Keratinocyte (primary cell): ENCODE data around the gene TSHZ1. TPM values are rescaled to one million over a fixed set of nuclear protein-coding genes. Genes with fewer than 3 reads are reported as not detected.

Source experiments
- DNase-seq: peaks from one replicate; pipeline ENCODE4 v3.0.0-alpha.2; 2011; ENCODE audit warnings: low read depth, missing footprints, low spot score
- FAIRE-seq: peaks from 2 replicates; lab custom pipeline; 2011; peaks lifted over from hg19 to GRCh38; lab: Jason Lieb, UNC
- H2AFZ ChIP-seq: 2 replicates; pipeline ENCODE4 v1.6.0; 2012; ENCODE audit warnings: low read length, control low read depth, inconsistent platforms; ENCODE audit not compliant: control insufficient read depth
- H3K27ac ChIP-seq: 2 replicates; pipeline ENCODE4 v1.5.1; 2011; ENCODE audit warnings: low read length; ENCODE audit not compliant: control insufficient read depth, insufficient read depth
- H3K27me3 ChIP-seq: 3 replicates; pipeline ENCODE4 v1.6.0; 2011; ENCODE audit warnings: low read length; ENCODE audit not compliant: control insufficient read depth, insufficient read depth; ENCODE audit errors: extremely low read depth
- H3K36me3 ChIP-seq, 2 experiments: 2 replicates in 1 of 2; 3 replicates in 1 of 2; pipeline ENCODE4 v1.5.1; 2011; ENCODE audit warnings: low read length in 2 of 2, mild to moderate bottlenecking in 1 of 2; ENCODE audit not compliant: control insufficient read depth in 2 of 2, insufficient read depth in 2 of 2; ENCODE audit errors: extremely low read depth in 1 of 2
- H3K4me1 ChIP-seq: 3 replicates; pipeline ENCODE4 v1.5.1; 2011; ENCODE audit warnings: low read length; ENCODE audit not compliant: control insufficient read depth, insufficient read depth; ENCODE audit errors: extremely low read depth
- H3K4me2 ChIP-seq: 3 replicates; pipeline ENCODE4 v1.6.0; 2011; ENCODE audit warnings: low read depth, low read length; ENCODE audit not compliant: control insufficient read depth, insufficient read depth; ENCODE audit errors: extremely low read depth
- H3K4me3 ChIP-seq, 3 experiments: fragments of 200-600 bp in 1 of 3; sonication (generic) in 1 of 3; 2 replicates in 2 of 3; 3 replicates in 1 of 3; pipeline ENCODE4 v1.5.1; 2011 to 2016; ENCODE audit warnings: low read length in 3 of 3, mild to moderate bottlenecking in 3 of 3, control low read depth in 2 of 3, inconsistent platforms in 1 of 3, low read depth in 1 of 3, mixed read lengths in 1 of 3, mixed run types in 1 of 3, moderate library complexity in 1 of 3; ENCODE audit not compliant: control insufficient read depth in 2 of 3, insufficient read depth in 2 of 3; ENCODE audit errors: extremely low read depth in 1 of 3
- H3K79me2 ChIP-seq: 2 replicates; pipeline ENCODE4 v1.6.0; 2012; ENCODE audit warnings: low read length; ENCODE audit not compliant: control insufficient read depth, insufficient read depth
- H3K9ac ChIP-seq: 3 replicates; pipeline ENCODE4 v1.6.0; 2011; ENCODE audit warnings: low read length; ENCODE audit not compliant: control insufficient read depth, insufficient read depth; ENCODE audit errors: extremely low read depth
- H3K9me1 ChIP-seq: 3 replicates; pipeline ENCODE4 v1.6.0; 2011; ENCODE audit warnings: low read length; ENCODE audit not compliant: control insufficient read depth, insufficient read depth; ENCODE audit errors: extremely low read depth
- H3K9me3 ChIP-seq: 2 replicates; pipeline ENCODE4 v1.5.1; 2012; ENCODE audit warnings: low read depth, low read length; ENCODE audit not compliant: control insufficient read depth
- H4K20me1 ChIP-seq: 3 replicates; pipeline ENCODE4 v1.6.0; 2011; ENCODE audit warnings: low read length; ENCODE audit not compliant: control insufficient read depth, insufficient read depth; ENCODE audit errors: extremely low read depth
- CTCF ChIP-seq, 3 experiments: IDR thresholded peaks in 1 of 3; conservative IDR thresholded peaks in 1 of 3; optimal IDR thresholded peaks in 1 of 3; 2 replicates in 2 of 3; 3 replicates in 1 of 3; pipeline versions ENCODE3 to v1.5.1; 2011; ENCODE audit warnings: low read length in 3 of 3, mild to moderate bottlenecking in 3 of 3, moderate library complexity in 2 of 3, control low read depth in 1 of 3, inconsistent platforms in 1 of 3; ENCODE audit not compliant: insufficient read depth in 2 of 3; ENCODE audit errors: extremely low read depth in 1 of 3
- EZH2 ChIP-seq: IDR thresholded peaks from one replicate; pipeline ENCODE4 v1.6.1; 2012; ENCODE audit warnings: inconsistent platforms, mild to moderate bottlenecking, low read length, moderate library complexity
- dilution Hi-C: fragments of 300-500 bp; cut with MboI; formaldehyde crosslinking; loops from one replicate; pipeline ENCODE4 v1.7.0; 2020; ENCODE audit warnings: low sequenced_read_pairs; ENCODE audit not compliant: extremely low pct_ligation_motif_present
- polyA plus RNA-seq, 5 experiments: library from polyadenylated mRNA; depleted of rRNA in 3 of 5; stranded (reverse) in 3 of 5; stranded (forward) in 1 of 5; unstranded in 1 of 5; fragments of >200 nt; gene quantifications; 1 replicate in 1 of 5; 2 replicates in 3 of 5; 3 replicates in 1 of 5; pipeline versions ENCODE4 v1.2.1 to v1.2.3, GENCODE V29; 2011 to 2012; ENCODE audit warnings: missing spikeins in 2 of 5, low read depth in 1 of 5, low replicate concordance in 1 of 5

Gene TSHZ1
- polyA plus RNA-seq, 1 donor (not counting 4 experiments of a cell fraction or from before 2014, with no cell fraction given): 2.2 TPM

- dilution Hi-C loops: no loop called here
Observed at GRCh38 chr18:75268364-75268646, 57.7 kb downstream of the TSHZ1 start.

GRCh38 chr18:75269124-75269680 is 58.6 kb downstream of the TSHZ1 start:
- H4K20me1 ChIP-seq: no peaks in the 10 kb centered on the region
- H3K27ac ChIP-seq: no peak overlapping the region
- no peak overlapping the region for H2AFZ ChIP-seq
- no peaks in the 10 kb centered on the region for H3K9me3 ChIP-seq
- H3K79me2 ChIP-seq: no peaks in the 10 kb centered on the region
- dilution Hi-C loops: no loop called here
- H3K9me1 ChIP-seq: no peaks in the 10 kb centered on the region
- no peak overlapping the region for H3K4me3 ChIP-seq
- H3K4me1 ChIP-seq: no peaks in the 10 kb centered on the region
- TF ChIP-seq EZH2 (no peak), CTCF (optimal IDR thresholded peaks at IDR 0.05 in 1 of 3, IDR thresholded peaks at IDR 0.05 in 1 of 3, conservative IDR thresholded peaks at IDR 0.05 in 1 of 3; ENCODE audit: extremely low read depth in 1 of 3, insufficient read depth in 2 of 3, low read length in 3 of 3) (no peak)
- H3K27me3 ChIP-seq: no peaks in the 10 kb centered on the region
- no peak overlapping the region for H3K9ac ChIP-seq
- H3K36me3 ChIP-seq: no peaks in the 10 kb centered on the region
- H3K4me2 ChIP-seq: no peak overlapping the region
- FAIRE-seq (no peak), DNase-seq (no peak)

More at GRCh38 chr18:75268364-75268646, 57.7 kb downstream of the TSHZ1 start:
- Histone ChIP-seq H3K9ac (no peak overlapping the region), H3K36me3 (no peaks in the 10 kb centered on the region), H4K20me1 (no peaks in the 10 kb centered on the region), H3K4me3 (no peak overlapping the region), H3K27ac (no peak overlapping the region), H3K9me3 (no peaks in the 10 kb centered on the region), H3K79me2 (no peaks in the 10 kb centered on the region), H3K4me2 (no peak overlapping the region), H2AFZ (no peak overlapping the region), H3K4me1 (no peaks in the 10 kb centered on the region), H3K27me3 (no peaks in the 10 kb centered on the region), H3K9me1 (no peaks in the 10 kb centered on the region)
- no peak for TF ChIP-seq EZH2
- TF ChIP-seq CTCF (optimal IDR thresholded peaks at IDR 0.05 in 1 of 3, IDR thresholded peaks at IDR 0.05 in 1 of 3, conservative IDR thresholded peaks at IDR 0.05 in 1 of 3; ENCODE audit: extremely low read depth in 1 of 3, insufficient read depth in 2 of 3, low read length in 3 of 3): no peak
- DNase-seq (no peak), FAIRE-seq (no peak)
